Measurements from ENCODE around the gene POLR1C. TPM values are rescaled to one million over a fixed set of nuclear protein-coding genes. Genes with fewer than 3 reads are reported as not detected.

Gene POLR1C
- total RNA-seq, 6 donors from 2014 or later = 14.2 to 41.4 (median 24.5) TPM

GRCh38 chr6:43500921-43501320 is 16.0 kb upstream of the POLR1C start:
- TF ChIP-seq POLR2A (IDR thresholded peaks at IDR 0.05) = no peak
- 94 to 100% methylated on average over 2 to 3 of the region's 3 CpGs for WGBS, 2 donors
- ATAC-seq (ENCODE audit: low FRiP score in 2 of 2) (no peak), DNase-seq (no peak)
- no peaks in the 10 kb centered on the region for H3K27me3 ChIP-seq
- H3K4me1 ChIP-seq = peaks cover 11 to 26% (median 23%) of the 10 kb centered on the region in 4 donors
- no peaks in the 10 kb centered on the region for H3K9me3 ChIP-seq
- no peak overlapping the region for H3K4me3 ChIP-seq
- H3K27ac ChIP-seq = peak overlapping the region in 3 of 4 donors; percentile 52 to 78 (median 54)
- peaks cover 22 to 87% (median 69%) of the 10 kb centered on the region in 4 donors for H3K36me3 ChIP-seq

- Histone ChIP-seq H3K4me1 (peaks cover 10 to 24% (median 16%) of the 10 kb centered on the region in 4 donors), H3K27me3 (no peaks in the 10 kb centered on the region), H3K27ac (no peak overlapping the region), H3K9me3 (no peaks in the 10 kb centered on the region), H3K4me3 (no peak overlapping the region), H3K36me3 (peaks cover 22 to 84% (median 66%) of the 10 kb centered on the region in 4 donors)
- 92% methylated on average over 2 to 4 of the region's 4 CpGs for WGBS, 2 donors
- no peak for ATAC-seq (ENCODE audit: low FRiP score in 2 of 2)
- DNase-seq = no peak
- TF ChIP-seq CTCF (IDR thresholded peaks at IDR 0.05) = no peak
- TF ChIP-seq POLR2A (IDR thresholded peaks at IDR 0.05) = no peak
- TF ChIP-seq POLR2AphosphoS5 (IDR thresholded peaks at IDR 0.05) = no peak
These were observed 14.2 kb upstream of the POLR1C start for GRCh38 chr6:43502666-43503065.

GRCh38 chr6:43503443-43503842 is 13.4 kb upstream of the POLR1C start:
- 87 to 90% methylated on average over 4 to 8 of the region's 8 CpGs for WGBS, 2 donors

GRCh38 chr6:43504756-43505593 is 11.9 kb upstream of the POLR1C start:
- peaks cover 12 to 21% (median 20%) of the 10 kb centered on the region in 4 donors for H3K4me1 ChIP-seq
- no peak overlapping the region for H3K4me3 ChIP-seq
- TF ChIP-seq EP300 (IDR thresholded peaks at IDR 0.05) = no peak
- TF ChIP-seq CTCF (IDR thresholded peaks at IDR 0.05) = no peak
- no peak for TF ChIP-seq POLR2AphosphoS5 (IDR thresholded peaks at IDR 0.05)
- no peak for TF ChIP-seq POLR2A (IDR thresholded peaks at IDR 0.05)
- no peak overlapping the region for H3K27ac ChIP-seq
- 93 to 94% methylated on average over 8 to 24 of the region's 26 CpGs for WGBS, 2 donors
- DNase-seq (peak in 1 of 2 donors; percentile 78), ATAC-seq (ENCODE audit: low FRiP score in 2 of 2) (no peak)
- H3K9me3 ChIP-seq = no peaks in the 10 kb centered on the region
- peaks cover 0 to 8% (median 5%) of the 10 kb centered on the region in 4 donors for H3K27me3 ChIP-seq
- H3K36me3 ChIP-seq = peaks cover 11 to 61% (median 51%) of the 10 kb centered on the region in 4 donors

More at GRCh38 chr6:43503443-43503842, 13.4 kb upstream of the POLR1C start:
- no peak overlapping the region for H3K27ac ChIP-seq
- TF ChIP-seq EP300 (IDR thresholded peaks at IDR 0.05) = no peak
- TF ChIP-seq POLR2A (IDR thresholded peaks at IDR 0.05) = no peak
- TF ChIP-seq CTCF (IDR thresholded peaks at IDR 0.05) = no peak
- TF ChIP-seq POLR2AphosphoS5 (IDR thresholded peaks at IDR 0.05) = no peak
- peaks cover 10 to 24% (median 16%) of the 10 kb centered on the region in 4 donors for H3K4me1 ChIP-seq
- peaks cover 19 to 77% (median 62%) of the 10 kb centered on the region in 4 donors for H3K36me3 ChIP-seq
- no peaks in the 10 kb centered on the region for H3K27me3 ChIP-seq
- DNase-seq = no peak
- no peaks in the 10 kb centered on the region for H3K9me3 ChIP-seq
- H3K4me3 ChIP-seq = no peak overlapping the region
- no peak for ATAC-seq (ENCODE audit: low FRiP score in 2 of 2)

GRCh38 chr6:43505718-43506117 is 11.2 kb upstream of the POLR1C start:
- H3K36me3 ChIP-seq = peaks cover 10 to 54% (median 44%) of the 10 kb centered on the region in 4 donors

More at GRCh38 chr6:43505718-43506117, 11.2 kb upstream of the POLR1C start:
- Histone ChIP-seq H3K9me3 (no peaks in the 10 kb centered on the region), H3K4me3 (no peak overlapping the region), H3K4me1 (peaks cover 13 to 28% (median 22%) of the 10 kb centered on the region in 4 donors), H3K27me3 (peaks cover 0 to 8% (median 5%) of the 10 kb centered on the region in 4 donors), H3K27ac (no peak overlapping the region)
- TF ChIP-seq POLR2AphosphoS5 (IDR thresholded peaks at IDR 0.05) (no peak), EP300 (IDR thresholded peaks at IDR 0.05) (no peak), POLR2A (IDR thresholded peaks at IDR 0.05) (no peak), CTCF (IDR thresholded peaks at IDR 0.05) (no peak)
- 63 to 80% methylated on average over 2 to 6 of the region's 6 CpGs for WGBS, 2 donors
- no peak for DNase-seq
- no peak for ATAC-seq (ENCODE audit: low FRiP score in 2 of 2)

All from upper lobe of left lung (tissue), 6 donors.